Fibroblast of lung (primary cell): ENCODE results near the gene BCAT1.

ENCODE experiments used
- EZH2 ChIP-seq: IDR thresholded peaks from 2 replicates; pipeline ENCODE4 v1.5.1; 2012; ENCODE audit warnings: low read length, control low read depth, mild to moderate bottlenecking; ENCODE audit errors: missing control alignments
- TF ChIP-seq, protein P1 (sequence below), 2 donors: IDR thresholded peaks in 1 of 2; conservative IDR thresholded peaks in 1 of 2; 1 replicate in 1 of 2; 2 replicates in 1 of 2; pipeline ENCODE4 v1.5.1; 2011 to 2012; ENCODE audit warnings: low read length in 2 of 2, control low read depth in 1 of 2, inconsistent platforms in 1 of 2, low read depth in 1 of 2, mild to moderate bottlenecking in 1 of 2

DNA sequence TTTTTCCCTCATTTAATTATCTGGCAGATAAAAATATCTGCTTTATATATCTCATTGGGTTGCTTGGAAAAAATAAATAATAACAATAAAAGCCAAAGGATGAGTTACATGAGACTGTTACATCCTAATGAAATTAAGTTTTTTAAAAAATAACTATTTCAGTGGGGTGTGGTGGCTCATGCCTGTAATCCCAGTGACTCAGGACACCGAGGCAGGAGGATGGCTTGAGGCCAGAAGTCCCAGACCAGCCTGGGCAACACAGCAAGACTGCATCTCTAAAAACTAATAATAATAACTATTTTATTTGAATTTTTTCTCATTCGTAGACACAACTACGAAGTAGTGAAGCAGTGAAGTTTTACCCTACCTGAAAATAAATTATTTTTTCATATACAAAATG lies 103.3 kb downstream of the BCAT1 start:
- TF ChIP-seq, protein P1, sequence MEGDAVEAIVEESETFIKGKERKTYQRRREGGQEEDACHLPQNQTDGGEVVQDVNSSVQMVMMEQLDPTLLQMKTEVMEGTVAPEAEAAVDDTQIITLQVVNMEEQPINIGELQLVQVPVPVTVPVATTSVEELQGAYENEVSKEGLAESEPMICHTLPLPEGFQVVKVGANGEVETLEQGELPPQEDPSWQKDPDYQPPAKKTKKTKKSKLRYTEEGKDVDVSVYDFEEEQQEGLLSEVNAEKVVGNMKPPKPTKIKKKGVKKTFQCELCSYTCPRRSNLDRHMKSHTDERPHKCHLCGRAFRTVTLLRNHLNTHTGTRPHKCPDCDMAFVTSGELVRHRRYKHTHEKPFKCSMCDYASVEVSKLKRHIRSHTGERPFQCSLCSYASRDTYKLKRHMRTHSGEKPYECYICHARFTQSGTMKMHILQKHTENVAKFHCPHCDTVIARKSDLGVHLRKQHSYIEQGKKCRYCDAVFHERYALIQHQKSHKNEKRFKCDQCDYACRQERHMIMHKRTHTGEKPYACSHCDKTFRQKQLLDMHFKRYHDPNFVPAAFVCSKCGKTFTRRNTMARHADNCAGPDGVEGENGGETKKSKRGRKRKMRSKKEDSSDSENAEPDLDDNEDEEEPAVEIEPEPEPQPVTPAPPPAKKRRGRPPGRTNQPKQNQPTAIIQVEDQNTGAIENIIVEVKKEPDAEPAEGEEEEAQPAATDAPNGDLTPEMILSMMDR (conservative IDR thresholded peaks at IDR 0.05 in 1 of 2, IDR thresholded peaks at IDR 0.05 in 1 of 2; ENCODE audit: low read depth in 1 of 2, low read length in 2 of 2): no peak
- TF ChIP-seq EZH2: no peak
